Activated CD8-positive, alpha-beta memory T cell treated with anti-CD3 and anti-CD28 coated beads for 48 hours (primary cell): ENCODE data around the gene REPS1.
"Not testable (repeated sequence)": the region's sequence is repeated elsewhere in the genome, so short reads cannot be mapped to it uniquely, and the experiment has no call there.

ENCODE experiments used
- DNase-seq, 3 experiments: peaks; one replicate each; pipeline ENCODE4 v3.0.0-alpha.2; 2020; ENCODE audit warnings: low read depth in 2 of 3, low spot score in 2 of 3

REPS1 gene

GRCh38 chr6:138943089-138943625, 44.9 kb downstream of the REPS1 start:
- DNase-seq = no peak

GRCh38 chr6:138936873-138937272, 51.2 kb downstream of the REPS1 start:
- not testable (repeated sequence) for DNase-seq

- DNase-seq = no peak
These were observed 56.4 kb downstream of the REPS1 start for GRCh38 chr6:138931660-138932059.

GRCh38 chr6:138926579-138926978, 61.5 kb downstream of the REPS1 start:
- DNase-seq = no peak

GRCh38 chr6:138925806-138926205, 62.2 kb downstream of the REPS1 start:
- DNase-seq = no peak

GRCh38 chr6:138923561-138923960, 64.5 kb downstream of the REPS1 start:
- DNase-seq = no peak

- DNase-seq = no peak
These were observed 67.1 kb downstream of the REPS1 start for GRCh38 chr6:138920906-138921305.

GRCh38 chr6:138914701-138915100, 73.4 kb downstream of the REPS1 start:
- DNase-seq = no peak

- DNase-seq = no peak
These were observed 75.7 kb downstream of the REPS1 start for GRCh38 chr6:138912308-138912707.

GRCh38 chr6:138909975-138910374, 78.1 kb downstream of the REPS1 start:
- no peak for DNase-seq

- no peak for DNase-seq
These were observed 78.5 kb downstream of the REPS1 start for GRCh38 chr6:138909511-138909910.

GRCh38 chr6:138907167-138907566, 80.9 kb downstream of the REPS1 start:
- no peak for DNase-seq

- DNase-seq = no peak
These were observed 91.0 kb downstream of the REPS1 start for GRCh38 chr6:138897031-138897430.

- no peak for DNase-seq
These were observed 91.8 kb downstream of the REPS1 start for GRCh38 chr6:138896104-138896756.

- DNase-seq = no peak
These were observed 96.6 kb downstream of the REPS1 start for GRCh38 chr6:138891255-138891986.

- DNase-seq = no peak
These were observed 102.8 kb downstream of the REPS1 start for GRCh38 chr6:138885156-138885819.

GRCh38 chr6:138882369-138883017, 105.6 kb downstream of the REPS1 start:
- no peak for DNase-seq

GRCh38 chr6:138873191-138873590, 114.9 kb downstream of the REPS1 start:
- DNase-seq = no peak

- DNase-seq = no peak
These were observed 118.7 kb downstream of the REPS1 start for GRCh38 chr6:138869398-138869797.

GRCh38 chr6:138868181-138868580, 119.9 kb downstream of the REPS1 start:
- DNase-seq = no peak

- no peak for DNase-seq
These were observed 122.5 kb downstream of the REPS1 start for GRCh38 chr6:138865480-138866109.
